Measurements from ENCODE around the gene ZNF746. TPM values are rescaled to one million over a fixed set of nuclear protein-coding genes. Genes with fewer than 3 reads are reported as not detected.
A peak's percentile ranks its signal among the peaks of the same experiment; 100 is the strongest.

The ZNF746 gene
- total and polyA plus RNA-seq, 9 of the 15 experiments (the other 6 are each of a cell fraction or from before 2014, with no cell fraction given): 1.7 to 31.6 (median 13.3) TPM

GRCh38 chr7:149529136-149529718, 31.6 kb upstream of the ZNF746 start (continued):
- TF ChIP-seq, protein P1, sequence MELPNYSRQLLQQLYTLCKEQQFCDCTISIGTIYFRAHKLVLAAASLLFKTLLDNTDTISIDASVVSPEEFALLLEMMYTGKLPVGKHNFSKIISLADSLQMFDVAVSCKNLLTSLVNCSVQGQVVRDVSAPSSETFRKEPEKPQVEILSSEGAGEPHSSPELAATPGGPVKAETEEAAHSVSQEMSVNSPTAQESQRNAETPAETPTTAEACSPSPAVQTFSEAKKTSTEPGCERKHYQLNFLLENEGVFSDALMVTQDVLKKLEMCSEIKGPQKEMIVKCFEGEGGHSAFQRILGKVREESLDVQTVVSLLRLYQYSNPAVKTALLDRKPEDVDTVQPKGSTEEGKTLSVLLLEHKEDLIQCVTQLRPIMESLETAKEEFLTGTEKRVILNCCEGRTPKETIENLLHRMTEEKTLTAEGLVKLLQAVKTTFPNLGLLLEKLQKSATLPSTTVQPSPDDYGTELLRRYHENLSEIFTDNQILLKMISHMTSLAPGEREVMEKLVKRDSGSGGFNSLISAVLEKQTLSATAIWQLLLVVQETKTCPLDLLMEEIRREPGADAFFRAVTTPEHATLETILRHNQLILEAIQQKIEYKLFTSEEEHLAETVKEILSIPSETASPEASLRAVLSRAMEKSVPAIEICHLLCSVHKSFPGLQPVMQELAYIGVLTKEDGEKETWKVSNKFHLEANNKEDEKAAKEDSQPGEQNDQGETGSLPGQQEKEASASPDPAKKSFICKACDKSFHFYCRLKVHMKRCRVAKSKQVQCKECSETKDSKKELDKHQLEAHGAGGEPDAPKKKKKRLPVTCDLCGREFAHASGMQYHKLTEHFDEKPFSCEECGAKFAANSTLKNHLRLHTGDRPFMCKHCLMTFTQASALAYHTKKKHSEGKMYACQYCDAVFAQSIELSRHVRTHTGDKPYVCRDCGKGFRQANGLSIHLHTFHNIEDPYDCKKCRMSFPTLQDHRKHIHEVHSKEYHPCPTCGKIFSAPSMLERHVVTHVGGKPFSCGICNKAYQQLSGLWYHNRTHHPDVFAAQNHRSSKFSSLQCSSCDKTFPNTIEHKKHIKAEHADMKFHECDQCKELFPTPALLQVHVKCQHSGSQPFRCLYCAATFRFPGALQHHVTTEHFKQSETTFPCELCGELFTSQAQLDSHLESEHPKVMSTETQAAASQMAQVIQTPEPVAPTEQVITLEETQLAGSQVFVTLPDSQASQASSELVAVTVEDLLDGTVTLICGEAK (IDR thresholded peaks at IDR 0.05): no peak
- TF ChIP-seq, protein P1 (CRISPR knock-in tag; IDR thresholded peaks at IDR 0.05): no peak
- TF ChIP-seq XRCC4 (IDR thresholded peaks at IDR 0.05; ENCODE audit: extremely low read depth, insufficient read depth, insufficient read length): no peak
- TF ChIP-seq PRMT5 (CRISPR knock-in tag; IDR thresholded peaks at IDR 0.05): no peak
- TF ChIP-seq, protein P2, sequence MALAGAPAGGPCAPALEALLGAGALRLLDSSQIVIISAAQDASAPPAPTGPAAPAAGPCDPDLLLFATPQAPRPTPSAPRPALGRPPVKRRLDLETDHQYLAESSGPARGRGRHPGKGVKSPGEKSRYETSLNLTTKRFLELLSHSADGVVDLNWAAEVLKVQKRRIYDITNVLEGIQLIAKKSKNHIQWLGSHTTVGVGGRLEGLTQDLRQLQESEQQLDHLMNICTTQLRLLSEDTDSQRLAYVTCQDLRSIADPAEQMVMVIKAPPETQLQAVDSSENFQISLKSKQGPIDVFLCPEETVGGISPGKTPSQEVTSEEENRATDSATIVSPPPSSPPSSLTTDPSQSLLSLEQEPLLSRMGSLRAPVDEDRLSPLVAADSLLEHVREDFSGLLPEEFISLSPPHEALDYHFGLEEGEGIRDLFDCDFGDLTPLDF (CRISPR knock-in tag; IDR thresholded peaks at IDR 0.05): no peak
- no peak for TF ChIP-seq CBX2 (IDR thresholded peaks at IDR 0.05; ENCODE audit: insufficient read depth, low read length, poor library complexity, severe bottlenecking)
- TF ChIP-seq C11orf30 (IDR thresholded peaks at IDR 0.05; ENCODE audit: low read depth): no peak
- TF ChIP-seq NELFE (IDR thresholded peaks at IDR 0.05; ENCODE audit: insufficient read depth, insufficient read length): no peak
- 0 out of 2 replicates have a peak, but pooled peaks have one; percentile 10 for TF ChIP-seq NFIC (IDR thresholded peaks at IDR 0.05)
- no peak for TF ChIP-seq HMGN3 (IDR thresholded peaks at IDR 0.05; ENCODE audit: borderline replicate concordance, extremely low read depth, insufficient read length, low read depth, low read length)
- TF ChIP-seq ZNF449 (CRISPR knock-in tag; IDR thresholded peaks at IDR 0.05): no peak
- TF ChIP-seq, protein P3, sequence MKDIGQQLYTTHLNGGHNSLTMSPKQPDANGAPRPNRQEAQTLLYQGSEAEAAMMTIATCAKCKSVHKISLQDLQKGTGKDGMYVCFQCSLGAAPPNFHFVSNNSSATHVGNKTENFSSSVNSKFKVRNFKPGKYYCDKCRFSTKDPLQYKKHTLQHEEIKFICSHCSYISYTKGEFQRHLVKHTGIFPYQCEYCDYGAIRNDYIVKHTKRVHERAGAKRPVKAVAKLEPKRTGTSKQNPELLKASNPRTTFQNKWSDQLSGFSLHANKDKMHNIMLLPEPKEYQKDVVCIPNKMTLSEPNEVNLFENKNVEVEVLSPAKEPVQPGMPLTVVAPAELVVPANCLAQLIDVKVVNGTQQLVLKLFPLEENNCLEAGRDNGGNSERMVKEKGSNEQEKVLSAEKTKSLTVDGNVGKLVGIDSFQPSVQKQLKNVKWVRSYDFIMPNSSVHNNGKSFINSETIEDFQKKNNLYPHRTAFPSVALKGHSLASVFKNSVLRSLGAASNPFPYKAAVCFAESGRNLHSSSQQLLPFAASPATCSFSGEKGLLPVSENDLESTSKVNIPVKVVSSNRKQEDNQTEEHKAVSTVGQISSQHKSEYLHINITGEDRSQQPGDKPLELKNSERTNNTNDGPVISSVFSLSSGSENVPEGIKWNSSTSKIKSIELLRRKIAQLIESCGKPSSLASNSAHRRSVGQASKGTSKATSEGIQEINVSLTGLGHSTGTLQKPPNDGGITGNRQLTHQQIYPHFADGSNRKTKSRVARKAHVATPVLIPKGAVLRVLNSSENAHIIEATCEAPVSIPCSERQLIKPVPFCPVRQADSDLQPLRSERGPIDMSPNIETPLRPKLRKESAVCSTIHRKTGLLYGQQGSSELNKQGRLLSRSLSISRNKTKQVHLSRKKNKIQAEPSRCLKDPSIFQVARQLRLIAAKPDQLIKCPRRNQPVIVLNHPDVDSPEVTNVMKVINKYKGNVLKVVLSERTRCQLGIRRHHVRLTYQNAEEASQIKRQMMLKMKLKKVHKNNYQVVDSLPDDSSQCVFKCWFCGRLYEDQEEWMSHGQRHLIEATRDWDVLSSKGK (CRISPR knock-in tag; IDR thresholded peaks at IDR 0.05): no peak

All from K562 (cell line).